HepG2 (cell line): ENCODE results near the gene SPAG9.

Experiments
- BHLHE40 ChIP-seq: IDR thresholded peaks from 2 replicates; pipeline ENCODE4 v1.6.1; 2011; ENCODE audit warnings: low read length, improper control_type of control experiment
- GABPB1 ChIP-seq: IDR thresholded peaks from 2 replicates; pipeline ENCODE4 v1.6.1; 2016; ENCODE audit warnings: mild to moderate bottlenecking, missing genetic modification reagents, moderate library complexity, missing compliant biosample characterization
- HDAC6 ChIP-seq: fragments of 200-600 bp; sonication (generic); IDR thresholded peaks from 2 replicates; pipeline ENCODE4 v1.7.0; 2017; ENCODE audit warnings: mild to moderate bottlenecking, antibody characterized with exemption, low read length, low read depth
- ZNF33B ChIP-seq: sonication (generic); formaldehyde crosslinking; IDR thresholded peaks from 2 replicates; pipeline ENCODE4 v1.5.1; 2020; ENCODE audit warnings: mild to moderate bottlenecking, missing genetic modification reagents
- ZNF670 ChIP-seq: sonication (generic); formaldehyde crosslinking; IDR thresholded peaks from 2 replicates; pipeline ENCODE4 v1.8.0; 2022; ENCODE audit warnings: mild to moderate bottlenecking, missing genetic modification reagents, borderline replicate concordance
- TF ChIP-seq, protein P1 (sequence below), 2 experiments: fragments of 450-650 bp in 1 of 2; sonication (generic) in 1 of 2; formaldehyde crosslinking in 1 of 2; IDR thresholded peaks; 2 replicates each; pipeline versions ENCODE4 v1.6.1 to v1.8.0; 2016 to 2022; ENCODE audit warnings: antibody characterized with exemption in 1 of 2, mild to moderate bottlenecking in 1 of 2, missing genetic modification reagents in 1 of 2

DNA sequence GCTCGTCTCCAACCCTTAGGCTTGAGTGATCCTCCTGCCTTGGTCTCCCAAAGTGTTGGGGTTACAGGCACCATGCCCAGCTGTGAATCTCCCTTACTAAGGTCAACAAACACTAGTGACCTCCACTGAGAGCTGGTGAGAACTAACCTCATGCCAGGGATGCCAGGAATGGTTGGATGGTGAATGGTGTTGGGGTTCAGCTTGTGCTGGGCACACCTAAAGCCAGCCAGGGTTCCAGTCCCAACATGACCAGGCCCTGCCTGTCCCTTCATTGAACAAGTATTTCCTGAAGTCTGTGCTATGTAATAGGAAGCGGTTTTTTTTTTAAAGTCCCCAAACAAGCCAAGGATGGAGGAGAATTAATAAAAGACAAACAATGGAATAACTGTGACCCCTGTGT is 198.6 kb downstream of the SPAG9 start:
- TF ChIP-seq HDAC6 (no peak), ZNF33B (no peak), ZNF670 (CRISPR knock-in tag) (no peak), BHLHE40 (no peak), GABPB1 (no peak)
- TF ChIP-seq, protein P1, sequence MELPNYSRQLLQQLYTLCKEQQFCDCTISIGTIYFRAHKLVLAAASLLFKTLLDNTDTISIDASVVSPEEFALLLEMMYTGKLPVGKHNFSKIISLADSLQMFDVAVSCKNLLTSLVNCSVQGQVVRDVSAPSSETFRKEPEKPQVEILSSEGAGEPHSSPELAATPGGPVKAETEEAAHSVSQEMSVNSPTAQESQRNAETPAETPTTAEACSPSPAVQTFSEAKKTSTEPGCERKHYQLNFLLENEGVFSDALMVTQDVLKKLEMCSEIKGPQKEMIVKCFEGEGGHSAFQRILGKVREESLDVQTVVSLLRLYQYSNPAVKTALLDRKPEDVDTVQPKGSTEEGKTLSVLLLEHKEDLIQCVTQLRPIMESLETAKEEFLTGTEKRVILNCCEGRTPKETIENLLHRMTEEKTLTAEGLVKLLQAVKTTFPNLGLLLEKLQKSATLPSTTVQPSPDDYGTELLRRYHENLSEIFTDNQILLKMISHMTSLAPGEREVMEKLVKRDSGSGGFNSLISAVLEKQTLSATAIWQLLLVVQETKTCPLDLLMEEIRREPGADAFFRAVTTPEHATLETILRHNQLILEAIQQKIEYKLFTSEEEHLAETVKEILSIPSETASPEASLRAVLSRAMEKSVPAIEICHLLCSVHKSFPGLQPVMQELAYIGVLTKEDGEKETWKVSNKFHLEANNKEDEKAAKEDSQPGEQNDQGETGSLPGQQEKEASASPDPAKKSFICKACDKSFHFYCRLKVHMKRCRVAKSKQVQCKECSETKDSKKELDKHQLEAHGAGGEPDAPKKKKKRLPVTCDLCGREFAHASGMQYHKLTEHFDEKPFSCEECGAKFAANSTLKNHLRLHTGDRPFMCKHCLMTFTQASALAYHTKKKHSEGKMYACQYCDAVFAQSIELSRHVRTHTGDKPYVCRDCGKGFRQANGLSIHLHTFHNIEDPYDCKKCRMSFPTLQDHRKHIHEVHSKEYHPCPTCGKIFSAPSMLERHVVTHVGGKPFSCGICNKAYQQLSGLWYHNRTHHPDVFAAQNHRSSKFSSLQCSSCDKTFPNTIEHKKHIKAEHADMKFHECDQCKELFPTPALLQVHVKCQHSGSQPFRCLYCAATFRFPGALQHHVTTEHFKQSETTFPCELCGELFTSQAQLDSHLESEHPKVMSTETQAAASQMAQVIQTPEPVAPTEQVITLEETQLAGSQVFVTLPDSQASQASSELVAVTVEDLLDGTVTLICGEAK (IDR thresholded peaks at IDR 0.05) = no peak
- TF ChIP-seq, protein P1 (CRISPR knock-in tag; IDR thresholded peaks at IDR 0.05) = no peak
